ENCODE measurements around the gene P2RX6.
"Not testable (repeated sequence)": the region's sequence is repeated elsewhere in the genome, so short reads cannot be mapped to it uniquely, and the experiment has no call there.

DNA sequence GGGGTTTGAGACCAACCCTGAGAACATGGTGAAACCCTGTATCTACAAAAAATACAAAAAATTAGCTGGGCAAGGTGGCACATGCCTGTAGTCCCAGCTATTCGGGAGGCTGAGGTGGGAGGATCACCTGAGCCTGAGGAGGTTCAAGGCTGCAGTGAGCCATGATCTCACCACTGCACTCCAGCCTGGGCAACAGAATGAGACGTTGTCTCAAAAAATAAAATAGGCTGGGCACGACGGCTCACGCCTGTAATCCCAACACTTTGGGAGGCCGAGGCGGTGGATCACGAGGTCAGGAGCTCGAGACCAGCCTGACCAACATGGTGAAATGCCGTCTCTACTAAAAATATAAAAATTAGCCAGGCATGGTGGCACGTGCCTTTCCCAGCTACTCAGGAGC is 49.5 kb downstream of the P2RX6 start:
- TF ChIP-seq, protein P1, sequence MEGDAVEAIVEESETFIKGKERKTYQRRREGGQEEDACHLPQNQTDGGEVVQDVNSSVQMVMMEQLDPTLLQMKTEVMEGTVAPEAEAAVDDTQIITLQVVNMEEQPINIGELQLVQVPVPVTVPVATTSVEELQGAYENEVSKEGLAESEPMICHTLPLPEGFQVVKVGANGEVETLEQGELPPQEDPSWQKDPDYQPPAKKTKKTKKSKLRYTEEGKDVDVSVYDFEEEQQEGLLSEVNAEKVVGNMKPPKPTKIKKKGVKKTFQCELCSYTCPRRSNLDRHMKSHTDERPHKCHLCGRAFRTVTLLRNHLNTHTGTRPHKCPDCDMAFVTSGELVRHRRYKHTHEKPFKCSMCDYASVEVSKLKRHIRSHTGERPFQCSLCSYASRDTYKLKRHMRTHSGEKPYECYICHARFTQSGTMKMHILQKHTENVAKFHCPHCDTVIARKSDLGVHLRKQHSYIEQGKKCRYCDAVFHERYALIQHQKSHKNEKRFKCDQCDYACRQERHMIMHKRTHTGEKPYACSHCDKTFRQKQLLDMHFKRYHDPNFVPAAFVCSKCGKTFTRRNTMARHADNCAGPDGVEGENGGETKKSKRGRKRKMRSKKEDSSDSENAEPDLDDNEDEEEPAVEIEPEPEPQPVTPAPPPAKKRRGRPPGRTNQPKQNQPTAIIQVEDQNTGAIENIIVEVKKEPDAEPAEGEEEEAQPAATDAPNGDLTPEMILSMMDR (IDR thresholded peaks at IDR 0.05): not testable (repeated sequence)
- TF ChIP-seq TEAD4 (IDR thresholded peaks at IDR 0.05; ENCODE audit: borderline replicate concordance, insufficient read depth); POLR2AphosphoS5 (IDR thresholded peaks at IDR 0.05; ENCODE audit: low read depth, low read length); USF2 (IDR thresholded peaks at IDR 0.05; ENCODE audit: borderline replicate concordance, low read depth, low read length); MAX (IDR thresholded peaks at IDR 0.05; ENCODE audit: low read depth); MXI1 (IDR thresholded peaks at IDR 0.05; ENCODE audit: low read depth, low read length); NRF1 (IDR thresholded peaks at IDR 0.05; ENCODE audit: low read depth, low read length); TAF1 (IDR thresholded peaks at IDR 0.05; ENCODE audit: borderline replicate concordance, low read depth, low read length); RFX5 (IDR thresholded peaks at IDR 0.05; ENCODE audit: low read length); YY1 (IDR thresholded peaks at IDR 0.05; ENCODE audit: low read depth): not testable (repeated sequence)

Measured in SK-N-SH (cell line).